ENCODE data around the gene BCL2L11. TPM values are rescaled to one million over a fixed set of nuclear protein-coding genes. Genes with fewer than 3 reads are reported as not detected.

The BCL2L11 gene
- total and polyA plus RNA-seq, 2 experiments from 2014 or later = 12.3 to 25.3 TPM

DNA sequence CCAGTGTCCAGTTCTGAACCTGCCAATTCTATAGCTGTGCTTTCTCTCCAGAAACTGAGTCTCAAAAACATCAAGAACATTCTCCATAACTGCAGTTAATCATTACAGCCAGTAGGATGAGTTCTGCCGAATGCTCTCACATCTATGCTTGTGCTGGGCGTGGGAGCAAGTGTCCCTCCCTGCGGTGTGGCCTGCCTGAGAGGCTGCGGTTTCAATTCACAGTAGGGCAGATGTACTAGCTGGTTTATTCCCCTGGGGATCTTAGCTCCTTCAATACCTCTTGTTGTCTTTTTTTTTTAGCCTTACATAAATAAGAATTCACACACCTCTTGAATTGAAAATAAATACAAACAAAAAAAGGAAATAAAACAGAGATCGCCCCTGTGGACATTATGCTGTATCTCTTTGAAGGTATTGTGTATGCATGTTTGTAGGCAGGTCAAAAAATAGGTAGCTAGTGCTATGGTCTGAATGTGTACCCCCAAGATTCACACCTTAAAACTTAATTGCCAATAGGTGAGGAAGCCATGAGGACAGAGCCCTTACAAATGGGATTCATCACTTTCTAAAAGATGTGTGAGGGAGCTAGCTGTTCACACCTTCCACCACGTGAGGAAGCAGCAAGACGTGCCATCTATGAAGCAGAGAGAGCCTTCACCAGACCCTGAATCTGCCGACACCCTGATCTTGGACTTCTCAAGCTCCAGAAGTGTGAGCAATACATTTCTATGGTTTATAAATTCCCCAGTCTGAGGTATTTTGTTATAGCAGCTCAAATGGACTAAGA, 74.3 kb downstream of the BCL2L11 start:
- Histone ChIP-seq H2AFZ (no peak overlapping the region), H3K9me2 (replicated peaks; ENCODE audit: insufficient read depth) (no peaks in the 10 kb centered on the region), H3K79me2 (no peaks in the 10 kb centered on the region), H3K27ac (no peak overlapping the region), H3K9me3 (ENCODE audit: low read depth) (no peaks in the 10 kb centered on the region), H3K4me1 (ENCODE audit: insufficient read depth) (peaks cover 3% of the 10 kb centered on the region), H4K20me1 (ENCODE audit: insufficient read depth, poor library complexity, severe bottlenecking) (no peaks in the 10 kb centered on the region), H3K27me3 (no peaks in the 10 kb centered on the region), H3K4me2 (no peak overlapping the region), H3K4me3 (no peak overlapping the region), H3K36me3 (replicated peaks; ENCODE audit: insufficient read depth, low read depth) (no peaks in the 10 kb centered on the region)
- TF ChIP-seq EZH2phosphoT487 (IDR thresholded peaks at IDR 0.05; ENCODE audit: low read depth, severe bottlenecking, unreplicated experiment) (no peak), EZH2 (IDR thresholded peaks at IDR 0.05; ENCODE audit: borderline replicate concordance) (no peak)
- TF ChIP-seq, protein P1, sequence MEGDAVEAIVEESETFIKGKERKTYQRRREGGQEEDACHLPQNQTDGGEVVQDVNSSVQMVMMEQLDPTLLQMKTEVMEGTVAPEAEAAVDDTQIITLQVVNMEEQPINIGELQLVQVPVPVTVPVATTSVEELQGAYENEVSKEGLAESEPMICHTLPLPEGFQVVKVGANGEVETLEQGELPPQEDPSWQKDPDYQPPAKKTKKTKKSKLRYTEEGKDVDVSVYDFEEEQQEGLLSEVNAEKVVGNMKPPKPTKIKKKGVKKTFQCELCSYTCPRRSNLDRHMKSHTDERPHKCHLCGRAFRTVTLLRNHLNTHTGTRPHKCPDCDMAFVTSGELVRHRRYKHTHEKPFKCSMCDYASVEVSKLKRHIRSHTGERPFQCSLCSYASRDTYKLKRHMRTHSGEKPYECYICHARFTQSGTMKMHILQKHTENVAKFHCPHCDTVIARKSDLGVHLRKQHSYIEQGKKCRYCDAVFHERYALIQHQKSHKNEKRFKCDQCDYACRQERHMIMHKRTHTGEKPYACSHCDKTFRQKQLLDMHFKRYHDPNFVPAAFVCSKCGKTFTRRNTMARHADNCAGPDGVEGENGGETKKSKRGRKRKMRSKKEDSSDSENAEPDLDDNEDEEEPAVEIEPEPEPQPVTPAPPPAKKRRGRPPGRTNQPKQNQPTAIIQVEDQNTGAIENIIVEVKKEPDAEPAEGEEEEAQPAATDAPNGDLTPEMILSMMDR (IDR thresholded peaks at IDR 0.05; ENCODE audit: poor library complexity) = no peak
- 78% methylated on average over 8 of the region's 8 CpGs for WGBS (ENCODE audit: low lambda C conversion rate, missing lambda C conversion rate)
- peak; percentile 48 for DNase-seq (ENCODE audit: low spot score)

- DNase-seq (ENCODE audit: low spot score) = no peak
- Histone ChIP-seq H3K4me2 (no peak overlapping the region), H3K27ac (no peak overlapping the region), H3K27me3 (no peaks in the 10 kb centered on the region), H3K36me3 (replicated peaks; ENCODE audit: insufficient read depth, low read depth) (no peaks in the 10 kb centered on the region), H4K20me1 (ENCODE audit: insufficient read depth, poor library complexity, severe bottlenecking) (no peaks in the 10 kb centered on the region), H3K79me2 (no peaks in the 10 kb centered on the region), H3K9me3 (ENCODE audit: low read depth) (no peaks in the 10 kb centered on the region), H3K4me1 (ENCODE audit: insufficient read depth) (peaks cover 3% of the 10 kb centered on the region), H2AFZ (no peak overlapping the region), H3K9me2 (replicated peaks; ENCODE audit: insufficient read depth) (no peaks in the 10 kb centered on the region), H3K4me3 (no peak overlapping the region)
- WGBS (ENCODE audit: low lambda C conversion rate, missing lambda C conversion rate) = 91% methylated on average over 7 of the region's 7 CpGs
- TF ChIP-seq EZH2 (IDR thresholded peaks at IDR 0.05; ENCODE audit: borderline replicate concordance) (no peak), EZH2phosphoT487 (IDR thresholded peaks at IDR 0.05; ENCODE audit: low read depth, severe bottlenecking, unreplicated experiment) (no peak)
- TF ChIP-seq, protein P1 (IDR thresholded peaks at IDR 0.05; ENCODE audit: poor library complexity) = no peak
Observed at GRCh38 chr2:111196435-111196834, 75.7 kb downstream of the BCL2L11 start.

- no peak overlapping the region for H3K4me2 ChIP-seq
- TF ChIP-seq EZH2 (IDR thresholded peaks at IDR 0.05; ENCODE audit: borderline replicate concordance) = no peak
- WGBS (ENCODE audit: low lambda C conversion rate, missing lambda C conversion rate) = 87% methylated on average over 9 of the region's 9 CpGs
Observed at GRCh38 chr2:111198701-111199100, 78.0 kb downstream of the BCL2L11 start.

DNA sequence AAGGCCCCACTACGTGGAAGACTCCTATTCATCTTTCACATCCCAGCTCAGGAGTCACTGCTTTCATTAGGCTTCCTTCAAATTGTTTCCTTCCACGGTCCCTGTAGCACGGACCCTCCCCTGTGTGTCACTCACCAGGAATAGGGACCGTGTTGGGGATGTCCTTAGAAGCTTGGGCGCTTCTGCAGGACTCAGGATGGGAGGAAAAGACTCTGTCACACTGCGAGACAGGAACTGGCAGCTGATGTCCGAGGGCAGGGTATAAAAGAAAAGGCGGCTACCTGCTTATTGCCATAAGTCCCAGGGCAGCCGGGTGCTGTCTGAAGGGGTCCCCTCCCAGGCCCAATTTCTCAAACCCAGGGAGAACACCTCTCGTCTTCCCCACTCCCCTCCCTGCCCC, 79.1 kb downstream of the BCL2L11 start:
- WGBS (ENCODE audit: low lambda C conversion rate, missing lambda C conversion rate) = 76% methylated on average over 10 of the region's 10 CpGs
- DNase-seq (ENCODE audit: low spot score) = no peak

More at GRCh38 chr2:111198701-111199100, 78.0 kb downstream of the BCL2L11 start:
- H3K4me1 ChIP-seq (ENCODE audit: insufficient read depth) = peaks cover 3% of the 10 kb centered on the region
- no peaks in the 10 kb centered on the region for H4K20me1 ChIP-seq (ENCODE audit: insufficient read depth, poor library complexity, severe bottlenecking)
- H3K9me3 ChIP-seq (ENCODE audit: low read depth) = no peaks in the 10 kb centered on the region
- H3K4me3 ChIP-seq = no peak overlapping the region
- no peak for DNase-seq (ENCODE audit: low spot score)
- no peaks in the 10 kb centered on the region for H3K27me3 ChIP-seq
- no peak overlapping the region for H2AFZ ChIP-seq
- H3K9me2 ChIP-seq (replicated peaks; ENCODE audit: insufficient read depth) = no peaks in the 10 kb centered on the region
- no peaks in the 10 kb centered on the region for H3K79me2 ChIP-seq
- no peaks in the 10 kb centered on the region for H3K36me3 ChIP-seq (replicated peaks; ENCODE audit: insufficient read depth, low read depth)
- no peak overlapping the region for H3K27ac ChIP-seq

More for the DNA sequence above, 79.1 kb downstream of the BCL2L11 start:
- H3K4me1 ChIP-seq (ENCODE audit: insufficient read depth) = no peaks in the 10 kb centered on the region
- no peaks in the 10 kb centered on the region for H3K9me3 ChIP-seq (ENCODE audit: low read depth)
- no peaks in the 10 kb centered on the region for H3K79me2 ChIP-seq
- no peak overlapping the region for H3K4me3 ChIP-seq
- no peaks in the 10 kb centered on the region for H3K9me2 ChIP-seq (replicated peaks; ENCODE audit: insufficient read depth)
- no peaks in the 10 kb centered on the region for H4K20me1 ChIP-seq (ENCODE audit: insufficient read depth, poor library complexity, severe bottlenecking)
- H2AFZ ChIP-seq = no peak overlapping the region
- TF ChIP-seq EZH2 (IDR thresholded peaks at IDR 0.05; ENCODE audit: borderline replicate concordance) = no peak
- TF ChIP-seq, protein P1 (IDR thresholded peaks at IDR 0.05; ENCODE audit: poor library complexity) = no peak
- TF ChIP-seq EZH2phosphoT487 (IDR thresholded peaks at IDR 0.05; ENCODE audit: low read depth, severe bottlenecking, unreplicated experiment) = no peak
- H3K36me3 ChIP-seq (replicated peaks; ENCODE audit: insufficient read depth, low read depth) = no peaks in the 10 kb centered on the region
- H3K4me2 ChIP-seq = no peak overlapping the region
- no peak overlapping the region for H3K27ac ChIP-seq
- no peaks in the 10 kb centered on the region for H3K27me3 ChIP-seq

Measured in hepatocyte (in vitro differentiated cells).